ENCODE data around the gene GALNT14.

GRCh38 chr2:30963184-30963583 lies 175.1 kb downstream of the GALNT14 start:
- TF ChIP-seq, protein P1, sequence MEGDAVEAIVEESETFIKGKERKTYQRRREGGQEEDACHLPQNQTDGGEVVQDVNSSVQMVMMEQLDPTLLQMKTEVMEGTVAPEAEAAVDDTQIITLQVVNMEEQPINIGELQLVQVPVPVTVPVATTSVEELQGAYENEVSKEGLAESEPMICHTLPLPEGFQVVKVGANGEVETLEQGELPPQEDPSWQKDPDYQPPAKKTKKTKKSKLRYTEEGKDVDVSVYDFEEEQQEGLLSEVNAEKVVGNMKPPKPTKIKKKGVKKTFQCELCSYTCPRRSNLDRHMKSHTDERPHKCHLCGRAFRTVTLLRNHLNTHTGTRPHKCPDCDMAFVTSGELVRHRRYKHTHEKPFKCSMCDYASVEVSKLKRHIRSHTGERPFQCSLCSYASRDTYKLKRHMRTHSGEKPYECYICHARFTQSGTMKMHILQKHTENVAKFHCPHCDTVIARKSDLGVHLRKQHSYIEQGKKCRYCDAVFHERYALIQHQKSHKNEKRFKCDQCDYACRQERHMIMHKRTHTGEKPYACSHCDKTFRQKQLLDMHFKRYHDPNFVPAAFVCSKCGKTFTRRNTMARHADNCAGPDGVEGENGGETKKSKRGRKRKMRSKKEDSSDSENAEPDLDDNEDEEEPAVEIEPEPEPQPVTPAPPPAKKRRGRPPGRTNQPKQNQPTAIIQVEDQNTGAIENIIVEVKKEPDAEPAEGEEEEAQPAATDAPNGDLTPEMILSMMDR (IDR thresholded peaks at IDR 0.05), result no peak
- no peak for TF ChIP-seq POLR2A (IDR thresholded peaks at IDR 0.05)
- TF ChIP-seq POLR2AphosphoS5 (IDR thresholded peaks at IDR 0.05; ENCODE audit: insufficient read depth in 1 of 2, low read depth in 1 of 2), result no peak

All from vagina (tissue), 2 donors.